ENCODE data around the gene PSD4.

GRCh38 chr2:113219525-113219888 is 45.7 kb downstream of the PSD4 start:
- no peak for TF ChIP-seq SMC3 (IDR thresholded peaks at IDR 0.05; ENCODE audit: low read depth, low read length)
- no peak for TF ChIP-seq RCOR1 (IDR thresholded peaks at IDR 0.05; ENCODE audit: insufficient replicate concordance, low read length)
- TF ChIP-seq USF2 (IDR thresholded peaks at IDR 0.05; ENCODE audit: low read depth, low read length), result no peak
- TF ChIP-seq CTCF (conservative IDR thresholded peaks at IDR 0.05; ENCODE audit: low read depth, low read length), result no peak
- TF ChIP-seq RFX5 (IDR thresholded peaks at IDR 0.05; ENCODE audit: low read depth, low read length), result no peak
